Hematopoietic multipotent progenitor cell treated with erythropoietin and hydrocortisone succinate and interleukin-3 and kit ligand, for 15 days (in vitro differentiated cells): Measurements from ENCODE around the gene PRSS12.
A peak's percentile ranks its signal among the peaks of the same experiment; 100 is the strongest.
"Not testable (repeated sequence)": the region's sequence is repeated elsewhere in the genome, so short reads cannot be mapped to it uniquely, and the experiment has no call there.

Experiments used
- DNase-seq: peaks from one replicate; pipeline ENCODE4 v3.0.0-alpha.2; 2015; ENCODE audit warnings: low spot score

PRSS12 gene

GRCh38 chr4:118318931-118319330 is 33.9 kb downstream of the PRSS12 start:
- no peak for DNase-seq

- DNase-seq = no peak
These were observed 35.1 kb downstream of the PRSS12 start for GRCh38 chr4:118317691-118318090.

- no peak for DNase-seq
These were observed 38.6 kb downstream of the PRSS12 start for GRCh38 chr4:118314221-118314620.

- no peak for DNase-seq
These were observed 39.7 kb downstream of the PRSS12 start for GRCh38 chr4:118313098-118313497.

- no peak for DNase-seq
These were observed 44.3 kb downstream of the PRSS12 start for GRCh38 chr4:118308306-118309030.

- no peak for DNase-seq
These were observed 45.2 kb downstream of the PRSS12 start for GRCh38 chr4:118307643-118308042.

- not testable (repeated sequence) for DNase-seq
These were observed 53.2 kb downstream of the PRSS12 start for GRCh38 chr4:118299619-118300018.

- DNase-seq = no peak
These were observed 56.1 kb downstream of the PRSS12 start for GRCh38 chr4:118296729-118297128.

- no peak for DNase-seq
These were observed 61.9 kb downstream of the PRSS12 start for GRCh38 chr4:118290951-118291350.

- no peak for DNase-seq
These were observed 63.0 kb downstream of the PRSS12 start for GRCh38 chr4:118289794-118290193.

GRCh38 chr4:118287711-118288451 is 64.9 kb downstream of the PRSS12 start:
- no peak for DNase-seq

GRCh38 chr4:118286685-118287084 is 66.1 kb downstream of the PRSS12 start:
- DNase-seq = no peak

GRCh38 chr4:118285931-118286330 is 66.9 kb downstream of the PRSS12 start:
- no peak for DNase-seq

- no peak for DNase-seq
These were observed 68.6 kb downstream of the PRSS12 start for GRCh38 chr4:118284169-118284568.

- no peak for DNase-seq
These were observed 70.1 kb downstream of the PRSS12 start for GRCh38 chr4:118282692-118283091.

- no peak for DNase-seq
These were observed 71.0 kb downstream of the PRSS12 start for GRCh38 chr4:118281611-118282442.

GRCh38 chr4:118280501-118281218 is 72.1 kb downstream of the PRSS12 start:
- DNase-seq = peak; percentile 62

- DNase-seq = no peak
These were observed 72.8 kb downstream of the PRSS12 start for GRCh38 chr4:118279920-118280432.

GRCh38 chr4:118279328-118279727 is 73.5 kb downstream of the PRSS12 start:
- DNase-seq = peak; percentile 20

- peak; percentile 91 for DNase-seq
These were observed 74.1 kb downstream of the PRSS12 start for GRCh38 chr4:118278473-118279274.

GRCh38 chr4:118277243-118277642 is 75.6 kb downstream of the PRSS12 start:
- no peak for DNase-seq
